Measurements from ENCODE around the gene CCDC117.

Gene CCDC117

GRCh38 chr22:28829358-28830181, 57.1 kb downstream of the CCDC117 start:
- peak; percentile 96 for TF ChIP-seq CTCF (IDR thresholded peaks at IDR 0.05; ENCODE audit: low read depth, low read length)
- peak; percentile 34 for DNase-seq (ENCODE audit: extremely low read depth, low read depth)

GRCh38 chr22:28830441-28830840, 57.9 kb downstream of the CCDC117 start:
- no peak for DNase-seq (ENCODE audit: extremely low read depth, low read depth)
- TF ChIP-seq CTCF (IDR thresholded peaks at IDR 0.05; ENCODE audit: low read depth, low read length), result no peak

- DNase-seq (ENCODE audit: extremely low read depth, low read depth), result no peak
- TF ChIP-seq CTCF (IDR thresholded peaks at IDR 0.05; ENCODE audit: low read depth, low read length), result no peak
These were observed 58.9 kb downstream of the CCDC117 start for GRCh38 chr22:28831140-28832072.

GRCh38 chr22:28832731-28833130, 60.2 kb downstream of the CCDC117 start:
- no peak for TF ChIP-seq CTCF (IDR thresholded peaks at IDR 0.05; ENCODE audit: low read depth, low read length)
- no peak for DNase-seq (ENCODE audit: extremely low read depth, low read depth)

- DNase-seq (ENCODE audit: extremely low read depth, low read depth), result no peak
- no peak for TF ChIP-seq CTCF (IDR thresholded peaks at IDR 0.05; ENCODE audit: low read depth, low read length)
These were observed 60.9 kb downstream of the CCDC117 start for GRCh38 chr22:28833276-28833923.

GRCh38 chr22:28835630-28836189, 63.2 kb downstream of the CCDC117 start:
- no peak for TF ChIP-seq CTCF (IDR thresholded peaks at IDR 0.05; ENCODE audit: low read depth, low read length)
- DNase-seq (ENCODE audit: extremely low read depth, low read depth), result no peak
